Activated T-cell treated with anti-CD3 and anti-CD28 coated beads, Interleukin-2, amount 50 U/mL, for 4 hours (primary cell): ENCODE data around the gene TAF11. TPM values are rescaled to one million over a fixed set of nuclear protein-coding genes. Genes with fewer than 3 reads are reported as not detected.
A peak's percentile ranks its signal among the peaks of the same experiment; 100 is the strongest.
"Not testable (repeated sequence)": the region's sequence is repeated elsewhere in the genome, so short reads cannot be mapped to it uniquely, and the experiment has no call there.

Source experiments
- ATAC-seq, 2 donors: fragments of 200-7000 bp; cut with Tn5 transposase; one replicate each; pipeline ENCODE4 v1.10.0; 2021
- DNase-seq: peaks from one replicate; pipeline ENCODE4 v3.0.0-alpha.2; 2020
- H3K27me3 Mint-ChIP-seq: one replicate; pipeline ENCODE4 v1.8.0; 2021; ENCODE audit warnings: low read depth, mixed read lengths
- H3K36me3 Mint-ChIP-seq: one replicate; pipeline ENCODE4 v1.8.0; 2022; ENCODE audit warnings: mixed read lengths; ENCODE audit not compliant: insufficient read depth
- H3K4me1 Mint-ChIP-seq: one replicate; pipeline ENCODE4 v1.8.0; 2021; ENCODE audit warnings: low read depth, mixed read lengths
- H3K4me3 Mint-ChIP-seq: one replicate; pipeline ENCODE4 v1.8.0; 2021; ENCODE audit warnings: mild to moderate bottlenecking, moderate library complexity, mixed read lengths
- H3K9me3 Mint-ChIP-seq: one replicate; pipeline ENCODE4 v1.8.0; 2021; ENCODE audit warnings: mixed read lengths
- total RNA-seq, 3 donors: library from RNA; stranded (reverse); gene quantifications; one replicate each; pipeline ENCODE4 v1.2.1, GENCODE V29; 2021

Gene TAF11
- 10 to 100 TPM; 26.1 to 33.4 (median 28.5) TPM for total RNA-seq

- Mint-ChIP-seq H3K27me3 (no peaks in the 10 kb centered on the region), H3K36me3 (peaks cover 19% of the 10 kb centered on the region), H3K4me3 (peak within 1 kb of the TSS; percentile 100), H3K9me3 (no peaks in the 10 kb centered on the region), H3K4me1 (peaks cover 46% of the 10 kb centered on the region)
- peak; percentile 84 to 86 for ATAC-seq
- DNase-seq: peak; percentile 85
Observed at GRCh38 chr6:34887753-34888513, at the start of gene TAF11. TSS of gene TAF11 (minus strand) at chr6:34888042. CDS start at chr6:34887957, 85 bp downstream.

- Mint-ChIP-seq H3K36me3 (peaks cover 8% of the 10 kb centered on the region), H3K4me1 (no peaks in the 10 kb centered on the region), H3K9me3 (no peaks in the 10 kb centered on the region), H3K27me3 (no peaks in the 10 kb centered on the region), H3K4me3 (no peak overlapping the region)
- DNase-seq (no peak), ATAC-seq (no peak)
Observed at GRCh38 chr6:34934516-34934915, 46.7 kb upstream of the TAF11 start.

GRCh38 chr6:34932202-34932601 is 44.4 kb upstream of the TAF11 start:
- not testable (repeated sequence) for H3K4me3 Mint-ChIP-seq, H3K4me1 Mint-ChIP-seq, H3K36me3 Mint-ChIP-seq, DNase-seq, ATAC-seq, H3K27me3 Mint-ChIP-seq, H3K9me3 Mint-ChIP-seq

GRCh38 chr6:34930221-34930620 is 42.4 kb upstream of the TAF11 start:
- peaks cover 8% of the 10 kb centered on the region for H3K36me3 Mint-ChIP-seq
- H3K9me3 Mint-ChIP-seq: no peaks in the 10 kb centered on the region
- DNase-seq (no peak), ATAC-seq (no peak)
- H3K4me3 Mint-ChIP-seq: no peak overlapping the region
- H3K4me1 Mint-ChIP-seq: peaks cover 1% of the 10 kb centered on the region
- no peaks in the 10 kb centered on the region for H3K27me3 Mint-ChIP-seq

GRCh38 chr6:34929241-34929978 is 41.6 kb upstream of the TAF11 start:
- Mint-ChIP-seq H3K27me3 (no peaks in the 10 kb centered on the region), H3K9me3 (no peaks in the 10 kb centered on the region), H3K36me3 (peaks cover 5% of the 10 kb centered on the region), H3K4me1 (peaks cover 1% of the 10 kb centered on the region), H3K4me3 (no peak overlapping the region)
- DNase-seq (no peak), ATAC-seq (no peak)

- no peak for DNase-seq
- ATAC-seq: no peak
- Mint-ChIP-seq H3K4me3 (no peak overlapping the region), H3K36me3 (peaks cover 3% of the 10 kb centered on the region), H3K4me1 (peaks cover 1% of the 10 kb centered on the region), H3K9me3 (no peaks in the 10 kb centered on the region), H3K27me3 (no peaks in the 10 kb centered on the region)
Observed at GRCh38 chr6:34928695-34929094, 40.9 kb upstream of the TAF11 start.

- Mint-ChIP-seq H3K9me3 (no peaks in the 10 kb centered on the region), H3K36me3 (peaks cover 3% of the 10 kb centered on the region), H3K27me3 (no peaks in the 10 kb centered on the region), H3K4me1 (peaks cover 1% of the 10 kb centered on the region), H3K4me3 (no peak overlapping the region)
- ATAC-seq (no peak), DNase-seq (no peak)
Observed at GRCh38 chr6:34928220-34928619, 40.4 kb upstream of the TAF11 start.

GRCh38 chr6:34926655-34927054 is 38.8 kb upstream of the TAF11 start:
- DNase-seq (no peak), ATAC-seq (peak in 1 of 2 donors; percentile 53)
- peaks cover 2% of the 10 kb centered on the region for H3K36me3 Mint-ChIP-seq
- H3K4me1 Mint-ChIP-seq: peaks cover 3% of the 10 kb centered on the region
- H3K9me3 Mint-ChIP-seq: no peaks in the 10 kb centered on the region
- H3K4me3 Mint-ChIP-seq: no peak overlapping the region
- no peaks in the 10 kb centered on the region for H3K27me3 Mint-ChIP-seq

- H3K27me3 Mint-ChIP-seq: no peaks in the 10 kb centered on the region
- no peak for ATAC-seq
Observed at GRCh38 chr6:34924831-34925625, 37.2 kb upstream of the TAF11 start.

GRCh38 chr6:34922177-34922663 is 34.4 kb upstream of the TAF11 start:
- Mint-ChIP-seq H3K27me3 (no peaks in the 10 kb centered on the region), H3K4me3 (no peak overlapping the region)

More at GRCh38 chr6:34924831-34925625, 37.2 kb upstream of the TAF11 start:
- Mint-ChIP-seq H3K4me1 (peaks cover 3% of the 10 kb centered on the region), H3K4me3 (no peak overlapping the region), H3K9me3 (no peaks in the 10 kb centered on the region), H3K36me3 (no peaks in the 10 kb centered on the region)
- no peak for DNase-seq

GRCh38 chr6:34920097-34920496 is 32.3 kb upstream of the TAF11 start:
- peaks cover 4% of the 10 kb centered on the region for H3K36me3 Mint-ChIP-seq
- no peak overlapping the region for H3K4me3 Mint-ChIP-seq
- no peak for ATAC-seq
- DNase-seq: no peak
- H3K9me3 Mint-ChIP-seq: no peaks in the 10 kb centered on the region
- H3K4me1 Mint-ChIP-seq: peaks cover 5% of the 10 kb centered on the region
- H3K27me3 Mint-ChIP-seq: no peaks in the 10 kb centered on the region

More at GRCh38 chr6:34922177-34922663, 34.4 kb upstream of the TAF11 start:
- ATAC-seq (peak; percentile 48 to 69), DNase-seq (no peak)
- H3K36me3 Mint-ChIP-seq: peaks cover 4% of the 10 kb centered on the region
- H3K4me1 Mint-ChIP-seq: peaks cover 5% of the 10 kb centered on the region
- no peaks in the 10 kb centered on the region for H3K9me3 Mint-ChIP-seq

- no peak overlapping the region for H3K4me3 Mint-ChIP-seq
- H3K4me1 Mint-ChIP-seq: peaks cover 5% of the 10 kb centered on the region
- ATAC-seq (no peak), DNase-seq (no peak)
- peaks cover 4% of the 10 kb centered on the region for H3K36me3 Mint-ChIP-seq
- H3K9me3 Mint-ChIP-seq: no peaks in the 10 kb centered on the region
- H3K27me3 Mint-ChIP-seq: no peaks in the 10 kb centered on the region
Observed at GRCh38 chr6:34919651-34920050, 31.8 kb upstream of the TAF11 start.

GRCh38 chr6:34917626-34918285 is 29.9 kb upstream of the TAF11 start:
- ATAC-seq (no peak), DNase-seq (no peak)
- no peaks in the 10 kb centered on the region for H3K27me3 Mint-ChIP-seq
- no peak overlapping the region for H3K4me3 Mint-ChIP-seq
- peaks cover 12% of the 10 kb centered on the region for H3K4me1 Mint-ChIP-seq
- H3K36me3 Mint-ChIP-seq: peaks cover 4% of the 10 kb centered on the region
- H3K9me3 Mint-ChIP-seq: no peaks in the 10 kb centered on the region
